HepG2 (cell line): Measurements from ENCODE around the gene TLE7. TPM values are rescaled to one million over a fixed set of nuclear protein-coding genes. Genes with fewer than 3 reads are reported as not detected.
A peak's percentile ranks its signal among the peaks of the same experiment; 100 is the strongest.

Experiments
- ATAC-seq: fragments of 200-7000 bp; cut with Tn5 transposase; 3 replicates; pipeline ENCODE4 v1.9.1; 2020; ENCODE audit warnings: mild to moderate bottlenecking, moderate library complexity
- BruUV-seq: library from RNA; stranded (reverse); fragments of 400-500 nt; replicated peaks from 2 replicates; lab custom pipeline; 2021; lab: Mats Ljungman, UMichigan
- CTCF ChIA-PET: fragments of 300-600 bp; formaldehyde crosslinking; extraction: SDS; loops from one replicate; lab custom pipeline; 2021; ENCODE audit warnings: low total read pairs, inconsistent platforms, low intra/inter-chr PET ratio; lab: Yijun Ruan, JAX
- POLR2A ChIA-PET: fragments of 350-600 bp; sonication (Branson Sonifier 250); formaldehyde crosslinking; loops from one replicate; lab custom pipeline; 2020; ENCODE audit warnings: antibody characterized with exemption, inconsistent platforms; lab: Yijun Ruan, JAX
- DNase-seq: peaks from one replicate; pipeline ENCODE4 v3.0.0-alpha.2; 2015; ENCODE audit warnings: low spot score
- FAIRE-seq: peaks from 3 replicates; lab custom pipeline; 2011; peaks lifted over from hg19 to GRCh38; lab: Jason Lieb, UNC
- H2AFZ ChIP-seq: one replicate; pipeline ENCODE4 v1.6.1; 2011; ENCODE audit warnings: low read length, inconsistent platforms
- H3K27ac ChIP-seq: fragments of 300-600 bp; 3 replicates; pipeline ENCODE4 v1.8.0; 2011; ENCODE audit warnings: mixed run types, mild to moderate bottlenecking, mixed read lengths, low read length, inconsistent platforms; ENCODE audit not compliant: insufficient read depth; ENCODE audit errors: extremely low read length
- H3K27me3 ChIP-seq, 2 experiments: fragments of 200-600 bp in 1 of 2; 2 replicates in 1 of 2; 3 replicates in 1 of 2; pipeline versions ENCODE4 v1.6.0 to v1.8.0; 2011; ENCODE audit warnings: low read length in 2 of 2, mild to moderate bottlenecking in 2 of 2, moderate library complexity in 2 of 2, inconsistent platforms in 1 of 2; ENCODE audit not compliant: insufficient read depth in 2 of 2, control insufficient read depth in 1 of 2
- H3K36me3 ChIP-seq, 2 experiments: fragments of 200-600 bp in 1 of 2; replicated peaks in 1 of 2; 2 replicates in 1 of 2; 3 replicates in 1 of 2; pipeline versions ENCODE4 v1.5.1 to v1.8.0; 2011; ENCODE audit warnings: low read length in 2 of 2, inconsistent platforms in 1 of 2; ENCODE audit not compliant: insufficient read depth in 2 of 2, control insufficient read depth in 1 of 2
- H3K4me1 ChIP-seq: 2 replicates; pipeline ENCODE4 v1.5.1; 2012; ENCODE audit warnings: low read length, inconsistent platforms; ENCODE audit not compliant: insufficient read depth
- H3K4me2 ChIP-seq: 2 replicates; pipeline ENCODE4 v1.6.0; 2011; ENCODE audit warnings: low read depth, low read length, inconsistent platforms
- H3K4me3 ChIP-seq, 3 experiments: fragments of 200-600 bp in 1 of 3; sonication (generic), shearing (Covaris generic) in 1 of 3; replicated peaks in 1 of 3; 2 replicates each; pipeline ENCODE4 v1.5.1; 2011 to 2016; ENCODE audit warnings: low read length in 3 of 3, inconsistent platforms in 2 of 3, low read depth in 2 of 3, mild to moderate bottlenecking in 2 of 3, control low read depth in 1 of 3, mixed read lengths in 1 of 3; ENCODE audit not compliant: insufficient read depth in 1 of 3
- H3K79me2 ChIP-seq: one replicate; pipeline ENCODE4 v1.6.1; 2011; ENCODE audit warnings: low read length, inconsistent platforms; ENCODE audit not compliant: insufficient read depth
- H3K9ac ChIP-seq: 2 replicates; pipeline ENCODE4 v1.6.0; 2011; ENCODE audit warnings: mild to moderate bottlenecking, low read depth, low read length, inconsistent platforms; ENCODE audit not compliant: insufficient read depth
- H3K9me3 ChIP-seq: 2 replicates; pipeline ENCODE4 v1.5.1; 2012; ENCODE audit warnings: mild to moderate bottlenecking, low read length
- H4K20me1 ChIP-seq: 2 replicates; pipeline ENCODE4 v1.6.0; 2011; ENCODE audit warnings: inconsistent platforms, mild to moderate bottlenecking, low read length, moderate library complexity; ENCODE audit not compliant: insufficient read depth
- BCLAF1 ChIP-seq: fragments of 450-650 bp; IDR thresholded peaks from 2 replicates; pipeline ENCODE4 v1.6.1; 2017; ENCODE audit warnings: mild to moderate bottlenecking
- FOXO4 ChIP-seq: sonication (generic); formaldehyde crosslinking; conservative IDR thresholded peaks from 2 replicates; pipeline ENCODE4 v1.8.1; 2023; ENCODE audit warnings: missing genetic modification reagents
- HOXA3 ChIP-seq: sonication (generic); formaldehyde crosslinking; IDR thresholded peaks from 2 replicates; pipeline ENCODE4 v1.5.0; 2020; ENCODE audit warnings: missing genetic modification reagents
- MXI1 ChIP-seq: IDR thresholded peaks from 3 replicates; pipeline ENCODE4 v1.6.1; 2012; ENCODE audit warnings: low read depth, low read length, inconsistent platforms, borderline replicate concordance
- ONECUT2 ChIP-seq: sonication (generic); formaldehyde crosslinking; IDR thresholded peaks from 2 replicates; pipeline ENCODE4 v1.4.0; 2020; ENCODE audit warnings: missing genetic modification reagents
- PHB2 ChIP-seq: fragments of 450-650 bp; IDR thresholded peaks from 2 replicates; pipeline ENCODE4 v1.6.1; 2018; ENCODE audit not compliant: partially characterized antibody
- TCF7L2 ChIP-seq: IDR thresholded peaks from 2 replicates; pipeline ENCODE4 v1.6.1; 2011; ENCODE audit warnings: mild to moderate bottlenecking, low read depth, low read length, moderate library complexity
- ZBTB44 ChIP-seq: sonication (generic); formaldehyde crosslinking; IDR thresholded peaks from 2 replicates; pipeline ENCODE4 v1.4.0; 2020; ENCODE audit warnings: missing genetic modification reagents
- ZFP62 ChIP-seq: sonication (generic); formaldehyde crosslinking; IDR thresholded peaks from 2 replicates; pipeline ENCODE4 v1.4.0; 2020; ENCODE audit warnings: missing genetic modification reagents
- ZFP90 ChIP-seq: sonication (generic); formaldehyde crosslinking; IDR thresholded peaks from 2 replicates; pipeline ENCODE4 v1.8.0; 2022; ENCODE audit warnings: missing genetic modification reagents, mild to moderate bottlenecking, inconsistent platforms, borderline replicate concordance
- ZNF30 ChIP-seq: sonication (generic); formaldehyde crosslinking; IDR thresholded peaks from 2 replicates; pipeline ENCODE4 v1.5.0; 2020; ENCODE audit warnings: mild to moderate bottlenecking, missing genetic modification reagents
- ZNF749 ChIP-seq: sonication (generic); formaldehyde crosslinking; IDR thresholded peaks from 2 replicates; pipeline ENCODE4 v1.8.0; 2022; ENCODE audit warnings: mild to moderate bottlenecking, missing genetic modification reagents, moderate library complexity, borderline replicate concordance
- ZNF768 ChIP-seq: sonication (generic); formaldehyde crosslinking; IDR thresholded peaks from 2 replicates; pipeline ENCODE4 v1.4.0; 2020; ENCODE audit warnings: missing genetic modification reagents
- ZNF883 ChIP-seq: sonication (generic); formaldehyde crosslinking; IDR thresholded peaks from 2 replicates; pipeline ENCODE4 v1.5.1; 2020; ENCODE audit warnings: mild to moderate bottlenecking, missing genetic modification reagents; ENCODE audit errors: not compliant biosample characterization
- WGBS: methylation state at CpG from one replicate; pipeline ENCODE4 v1.1.6; 2017; ENCODE audit warnings: low lambda C conversion rate; 5-methylcytosine and 5-hydroxymethylcytosine counted together
- in situ Hi-C: cut with HindIII; loops from 2 replicates; pipeline ENCODE4 v1.10.0; 2017; ENCODE audit warnings: low pct_unique_long_range_greater_than_20kb; ENCODE audit not compliant: extremely low pct_ligation_motif_present
- intact Hi-C: fragments of 100-400 bp; cut with micrococcal nuclease; formaldehyde crosslinking; loops from one replicate; pipeline ENCODE4 v1.10.0; 2022; ENCODE audit not compliant: unreplicated experiment
- polyA plus RNA-seq, 8 experiments: library from polyadenylated mRNA; depleted of rRNA in 3 of 8; stranded (reverse) in 7 of 8; unstranded in 1 of 8; fragments of >200 nt; fragmentation: Illumina TruSeq in 4 of 8; extraction: Trizol in 4 of 8; gene quantifications; 2 replicates each; pipeline versions ENCODE4 v1.2.1 to v1.2.3, GENCODE V29; 2011 to 2016; ENCODE audit warnings: low read depth in 4 of 8, missing spikeins in 1 of 8, mixed read lengths in 1 of 8; ENCODE audit not compliant: insufficient read depth in 1 of 8
- total RNA-seq, 5 experiments: library from RNA; depleted of rRNA; stranded (reverse); fragments of >200 nt; fragmentation: Illumina TruSeq; extraction: Trizol; gene quantifications; 2 replicates each; pipeline ENCODE4 v1.2.3, GENCODE V29; 2016; ENCODE audit warnings: low read depth in 1 of 5
- TF ChIP-seq, protein P1 (sequence below): sonication (generic); formaldehyde crosslinking; IDR thresholded peaks from 2 replicates; pipeline ENCODE4 v1.5.0; 2020; ENCODE audit warnings: mild to moderate bottlenecking, missing genetic modification reagents
- TF ChIP-seq, protein P2 (sequence below): sonication (generic); formaldehyde crosslinking; IDR thresholded peaks from 2 replicates; pipeline ENCODE4 v1.5.0; 2020; ENCODE audit warnings: missing genetic modification reagents

TLE7 gene
- total and polyA plus RNA-seq, 2 of the 13 experiments (the other 11 are each of a cell fraction or from before 2014, with no cell fraction given) = not detected

DNA sequence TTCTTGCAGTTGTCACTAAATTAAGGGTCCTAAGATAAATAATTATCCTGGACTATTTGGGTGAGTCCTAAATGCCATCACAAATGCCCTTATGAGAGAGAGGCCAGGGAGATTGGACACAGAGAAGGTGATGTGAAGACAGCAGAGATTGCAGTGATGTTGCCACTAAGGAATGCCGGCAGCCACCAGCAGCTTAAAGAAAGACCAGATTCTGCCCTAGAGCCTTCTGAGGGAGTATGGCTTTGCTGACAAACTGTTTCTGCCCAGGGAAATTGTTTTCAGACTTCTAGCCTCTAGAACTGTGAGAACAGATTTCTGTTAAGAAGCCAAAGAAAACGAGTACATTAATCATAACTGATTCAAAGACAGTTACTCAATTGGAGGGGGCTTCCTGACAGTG, 30.2 kb upstream of the TLE7 start (continued):
- TF ChIP-seq ZNF883 (no peak), ZFP62 (CRISPR knock-in tag) (no peak), PHB2 (no peak), ZBTB44 (CRISPR knock-in tag) (no peak)

GRCh38 chr16:71467810-71468209, 26.0 kb upstream of the TLE7 start:
- CTCF ChIA-PET = no interaction called here
- in situ Hi-C loops = no loop called here
- peak; percentile 69 for ATAC-seq
- TF ChIP-seq ZFP90 (CRISPR knock-in tag) (peak; percentile 97), ONECUT2 (CRISPR knock-in tag) (peak; percentile 74), HOXA3 (CRISPR knock-in tag) (peak; percentile 61; the same call in 1 of the 2 replicates), ZNF30 (CRISPR knock-in tag) (0 out of 2 replicates have a peak, but pooled peaks have one; percentile 67), ZNF749 (peak; percentile 96), MXI1 (peak; percentile 85; the same call in 1 of the 3 replicates), ZNF768 (no peak), TCF7L2 (no peak), BCLAF1 (no peak), FOXO4 (CRISPR knock-in tag) (peak; percentile 90)
- TF ChIP-seq, protein P1, sequence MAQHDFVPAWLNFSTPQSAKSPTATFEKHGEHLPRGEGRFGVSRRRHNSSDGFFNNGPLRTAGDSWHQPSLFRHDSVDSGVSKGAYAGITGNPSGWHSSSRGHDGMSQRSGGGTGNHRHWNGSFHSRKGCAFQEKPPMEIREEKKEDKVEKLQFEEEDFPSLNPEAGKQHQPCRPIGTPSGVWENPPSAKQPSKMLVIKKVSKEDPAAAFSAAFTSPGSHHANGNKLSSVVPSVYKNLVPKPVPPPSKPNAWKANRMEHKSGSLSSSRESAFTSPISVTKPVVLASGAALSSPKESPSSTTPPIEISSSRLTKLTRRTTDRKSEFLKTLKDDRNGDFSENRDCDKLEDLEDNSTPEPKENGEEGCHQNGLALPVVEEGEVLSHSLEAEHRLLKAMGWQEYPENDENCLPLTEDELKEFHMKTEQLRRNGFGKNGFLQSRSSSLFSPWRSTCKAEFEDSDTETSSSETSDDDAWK (CRISPR knock-in tag) = no peak
- TF ChIP-seq, protein P2, sequence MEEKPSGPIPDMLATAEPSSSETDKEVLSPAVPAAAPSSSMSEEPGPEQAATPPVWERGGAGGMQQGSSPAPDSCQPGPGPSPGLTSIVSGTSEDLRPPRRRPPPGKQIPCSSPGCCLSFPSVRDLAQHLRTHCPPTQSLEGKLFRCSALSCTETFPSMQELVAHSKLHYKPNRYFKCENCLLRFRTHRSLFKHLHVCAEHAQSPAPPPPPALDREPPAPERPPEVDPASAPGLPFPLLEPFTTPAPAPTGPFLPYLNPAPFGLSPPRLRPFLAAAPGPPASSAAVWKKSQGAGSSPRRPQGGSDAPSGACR (CRISPR knock-in tag) = peak; percentile 78; the same call in 1 of the 2 replicates

More at GRCh38 chr16:71467810-71468209, 26.0 kb upstream of the TLE7 start:
- Histone ChIP-seq H3K79me2 (no peaks in the 10 kb centered on the region), H3K4me3 (no peak overlapping the region), H3K27me3 (no peaks in the 10 kb centered on the region), H2AFZ (no peak overlapping the region), H3K9me3 (no peaks in the 10 kb centered on the region), H3K4me2 (no peak overlapping the region), H3K9ac (no peak overlapping the region), H3K27ac (no peak overlapping the region), H3K36me3 (no peaks in the 10 kb centered on the region), H4K20me1 (no peaks in the 10 kb centered on the region), H3K4me1 (peaks cover 5% of the 10 kb centered on the region)
- no TSS peak for BruUV-seq
- POLR2A ChIA-PET = interaction anchor here (0.6 kb wide), 1 partner anchor 115 kb away, joined by 3 read pairs; no protein-coding TSS in a partner anchor
- 59% methylated on average over 9 of the region's 9 CpGs for WGBS
- no peak for FAIRE-seq
- intact Hi-C loops = no loop called here
- peak; percentile 37 for DNase-seq
